H1 (cell line): ENCODE results near the gene QSOX2. TPM values are rescaled to one million over a fixed set of nuclear protein-coding genes. Genes with fewer than 3 reads are reported as not detected.

ENCODE experiments used
- CTCF ChIA-PET: fragments of 300-600 bp; sonication (Branson Sonifier 250); formaldehyde crosslinking; loops from one replicate; lab custom pipeline; 2021; ENCODE audit not compliant: partially characterized antibody; lab: Charles Lee
- POLR2A ChIA-PET: fragments of 300-600 bp; sonication (Branson Sonifier 250); formaldehyde crosslinking; loops from one replicate; lab custom pipeline; 2021; ENCODE audit warnings: inconsistent platforms; ENCODE audit not compliant: partially characterized antibody; lab: Charles Lee
- DNase-seq, 2 experiments: peaks; one replicate each; pipeline versions ENCODE4 v3.0.0 to v3.0.0-alpha.2; 2010 to 2022; ENCODE audit warnings: low spot score in 2 of 2, low read depth in 1 of 2, mixed read lengths in 1 of 2
- FAIRE-seq: peaks from 2 replicates; lab custom pipeline; 2011; peaks lifted over from hg19 to GRCh38; lab: Jason Lieb, UNC
- H2AFZ ChIP-seq: 2 replicates; pipeline ENCODE4 v1.8.1; 2012; ENCODE audit warnings: low read length, inconsistent platforms
- H2AK5ac ChIP-seq: 2 replicates; pipeline ENCODE4 v1.6.1; 2013; ENCODE audit warnings: low read depth, low read length
- H2BK120ac ChIP-seq: replicated peaks from 2 replicates; pipeline ENCODE3; 2013; ENCODE audit warnings: low read depth, low read length, inconsistent platforms
- H2BK12ac ChIP-seq: 2 replicates; pipeline ENCODE4 v1.6.1; 2013; ENCODE audit warnings: low read depth, low read length
- H2BK15ac ChIP-seq: 2 replicates; pipeline ENCODE4 v1.6.1; 2013; ENCODE audit warnings: low read length
- H2BK20ac ChIP-seq: 2 replicates; pipeline ENCODE4 v1.6.1; 2013; ENCODE audit warnings: low read length
- H2BK5ac ChIP-seq: 2 replicates; pipeline ENCODE4 v1.6.1; 2013; ENCODE audit warnings: low read depth, low read length
- H3K14ac ChIP-seq: 2 replicates; pipeline ENCODE4 v1.6.1; 2013; ENCODE audit warnings: inconsistent platforms; ENCODE audit not compliant: insufficient read length
- H3K18ac ChIP-seq: 2 replicates; pipeline ENCODE4 v1.6.1; 2013; ENCODE audit warnings: low read length; ENCODE audit errors: extremely low read depth
- H3K23ac ChIP-seq: 2 replicates; pipeline ENCODE4 v1.6.1; 2013; ENCODE audit warnings: inconsistent platforms; ENCODE audit not compliant: insufficient read length
- H3K23me2 ChIP-seq: 2 replicates; pipeline ENCODE4 v1.6.1; 2013; ENCODE audit warnings: low read depth, low read length
- H3K27ac ChIP-seq: 2 replicates; pipeline ENCODE4 v1.6.1; 2011; ENCODE audit warnings: low read depth, low read length, inconsistent platforms
- H3K27me3 ChIP-seq, 4 experiments: replicated peaks in 1 of 4; 1 replicate in 1 of 4; 2 replicates in 3 of 4; pipeline versions ENCODE4 v1.6.1 to v1.8.1; 2011 to 2013; ENCODE audit warnings: low read length in 3 of 4, mild to moderate bottlenecking in 3 of 4, inconsistent platforms in 2 of 4, mixed read lengths in 2 of 4, moderate library complexity in 1 of 4; ENCODE audit not compliant: control insufficient read depth in 3 of 4, insufficient read depth in 3 of 4; ENCODE audit errors: extremely low read depth in 1 of 4
- H3K36me3 ChIP-seq, 4 experiments: 2 replicates each; pipeline versions ENCODE4 v1.6.1 to v1.8.1; 2011 to 2013; ENCODE audit warnings: mild to moderate bottlenecking in 4 of 4, low read length in 3 of 4, moderate library complexity in 2 of 4, control low read depth in 1 of 4, inconsistent platforms in 1 of 4; ENCODE audit not compliant: insufficient read depth in 4 of 4, control insufficient read depth in 2 of 4
- H3K4ac ChIP-seq: replicated peaks from 2 replicates; pipeline ENCODE3; 2013; ENCODE audit warnings: low read length, low read depth, mixed read lengths, inconsistent platforms; ENCODE audit not compliant: insufficient read length
- H3K4me1 ChIP-seq, 4 experiments: replicated peaks in 1 of 4; 1 replicate in 1 of 4; 2 replicates in 3 of 4; pipeline versions ENCODE4 v1.6.1 to v1.8.1; 2011 to 2013; ENCODE audit warnings: low read length in 3 of 4, inconsistent platforms in 2 of 4, mixed read lengths in 1 of 4; ENCODE audit not compliant: insufficient read depth in 4 of 4, control insufficient read depth in 3 of 4
- H3K4me2 ChIP-seq, 2 experiments: 2 replicates each; pipeline versions ENCODE4 v1.6.1 to v1.8.1; 2011 to 2013; ENCODE audit warnings: low read depth in 2 of 2, low read length in 2 of 2, control low read depth in 1 of 2, inconsistent platforms in 1 of 2, mild to moderate bottlenecking in 1 of 2; ENCODE audit not compliant: insufficient read depth in 1 of 2
- H3K4me3 ChIP-seq, 4 experiments: fragments of 200-600, 300-600 bp in 1 of 4; sonication (generic), shearing (Covaris generic), sonication (Bioruptor Twin) in 1 of 4; 2 replicates each; pipeline versions ENCODE4 v1.5.1 to v1.8.1; 2011 to 2016; ENCODE audit warnings: low read length in 4 of 4, low read depth in 3 of 4, control low read depth in 2 of 4, inconsistent platforms in 2 of 4, mild to moderate bottlenecking in 2 of 4, mixed read lengths in 1 of 4, moderate library complexity in 1 of 4; ENCODE audit not compliant: insufficient read depth in 2 of 4; ENCODE audit errors: extremely low read depth in 1 of 4
- H3K56ac ChIP-seq: replicated peaks from 2 replicates; pipeline ENCODE3; 2013; ENCODE audit warnings: low read depth, mild to moderate bottlenecking, mixed read lengths, low read length, inconsistent platforms; ENCODE audit not compliant: insufficient read length
- H3K79me1 ChIP-seq: 2 replicates; pipeline ENCODE4 v1.6.1; 2013; ENCODE audit warnings: low read depth, low read length, control low read depth
- H3K79me2 ChIP-seq, 2 experiments: 2 replicates each; pipeline versions ENCODE4 v1.6.1 to v1.8.1; 2012 to 2013; ENCODE audit warnings: low read length in 2 of 2, mild to moderate bottlenecking in 2 of 2, inconsistent platforms in 1 of 2; ENCODE audit not compliant: insufficient read depth in 2 of 2, control insufficient read depth in 1 of 2
- H3K9ac ChIP-seq, 4 experiments: replicated peaks in 1 of 4; 1 replicate in 1 of 4; 2 replicates in 3 of 4; pipeline versions ENCODE4 v1.6.1 to v1.8.1; 2011 to 2013; ENCODE audit warnings: low read depth in 3 of 4, low read length in 3 of 4, control low read depth in 2 of 4, mild to moderate bottlenecking in 2 of 4, moderate library complexity in 2 of 4, inconsistent platforms in 1 of 4; ENCODE audit errors: extremely low read depth in 1 of 4
- H3K9me3 ChIP-seq, 2 experiments: 2 replicates each; pipeline versions ENCODE4 v1.6.1 to v1.8.1; 2012 to 2013; ENCODE audit warnings: mild to moderate bottlenecking in 2 of 2, moderate library complexity in 2 of 2, control low read depth in 1 of 2, inconsistent platforms in 1 of 2, low read depth in 1 of 2, low read length in 1 of 2, mixed read lengths in 1 of 2; ENCODE audit not compliant: insufficient read depth in 2 of 2
- H4K20me1 ChIP-seq, 2 experiments: replicated peaks in 1 of 2; 2 replicates each; pipeline versions ENCODE3 to v1.8.1; 2011 to 2013; ENCODE audit warnings: inconsistent platforms in 2 of 2, low read length in 2 of 2, mild to moderate bottlenecking in 1 of 2; ENCODE audit not compliant: insufficient read depth in 2 of 2, control insufficient read depth in 1 of 2
- H4K5ac ChIP-seq: 2 replicates; pipeline ENCODE4 v1.6.1; 2013; ENCODE audit warnings: low read length, low read depth, mixed read lengths, inconsistent platforms; ENCODE audit not compliant: insufficient read length
- H4K8ac ChIP-seq: 2 replicates; pipeline ENCODE4 v1.8.0; 2013; ENCODE audit warnings: mild to moderate bottlenecking, moderate library complexity, low read length, inconsistent platforms; ENCODE audit not compliant: insufficient read depth; ENCODE audit errors: extremely low read depth
- H4K91ac ChIP-seq: replicated peaks from 2 replicates; pipeline ENCODE3; 2013; ENCODE audit warnings: low read length, mixed read lengths, inconsistent platforms; ENCODE audit not compliant: insufficient read length
- GTF2F1 ChIP-seq: IDR thresholded peaks from 2 replicates; pipeline ENCODE4 v1.6.1; 2012; ENCODE audit warnings: low read depth, low read length, improper control_type of control experiment, borderline replicate concordance
- RFX5 ChIP-seq: IDR thresholded peaks from 2 replicates; pipeline ENCODE4 v1.6.1; 2011; ENCODE audit warnings: low read depth, low read length, improper control_type of control experiment, borderline replicate concordance
- SAP30 ChIP-seq: fragments of 300-600 bp; sonication (generic); IDR thresholded peaks from 2 replicates; pipeline ENCODE4 v1.7.1; 2012; ENCODE audit warnings: low read length, moderate library complexity, mild to moderate bottlenecking, inconsistent platforms; ENCODE audit not compliant: insufficient read depth, insufficient replicate concordance
- SP1 ChIP-seq: IDR thresholded peaks from 2 replicates; pipeline ENCODE4 v1.6.1; 2011; ENCODE audit warnings: low read depth, low read length
- TAF7 ChIP-seq: optimal IDR thresholded peaks from 2 replicates; pipeline ENCODE3; 2011; ENCODE audit warnings: low read depth, mild to moderate bottlenecking, inconsistent platforms, low read length, moderate library complexity, borderline replicate concordance
- WGBS, 2 experiments: shearing (Covaris generic) in 1 of 2; methylation state at CpG; one replicate each; pipeline versions ENCODE4 v1.1.6 to v1.1.7; 2013 to 2015; ENCODE audit warnings: low lambda C conversion rate in 2 of 2, mixed read lengths in 2 of 2, inconsistent platforms in 1 of 2, low coverage in 1 of 2, missing lambda C conversion rate in 1 of 2; ENCODE audit not compliant: insufficient replicate concordance in 2 of 2, insufficient coverage in 1 of 2, insufficient read length in 1 of 2; ENCODE audit errors: extremely low coverage in 1 of 2, missing lambda C conversion rate in 1 of 2; 5-methylcytosine and 5-hydroxymethylcytosine counted together
- polyA plus RNA-seq, 7 experiments: library from polyadenylated mRNA; depleted of rRNA in 3 of 7; stranded (reverse) in 5 of 7; unstranded in 2 of 7; fragments of >200 nt in 5 of 7; fragments of 200-250 nt in 2 of 7; gene quantifications; 1 replicate in 5 of 7; 2 replicates in 1 of 7; 4 replicates in 1 of 7; pipeline versions ENCODE4 v1.2.1 to v1.2.3, GENCODE V29; 2011 to 2013; ENCODE audit warnings: missing spikeins in 2 of 7, mixed read lengths in 2 of 7
- total RNA-seq: library from RNA; stranded (reverse); fragmentation: NEBNext Ultra II Directional; extraction: Animal tissue kit (Norgen Biotek cat#: 25700); gene quantifications from 2 replicates; pipeline ENCODE4 v1.2.1, GENCODE V29; 2021

Gene QSOX2
- total and polyA plus RNA-seq, 2 of the 8 experiments (the other 6 are each of a cell fraction or from before 2014, with no cell fraction given) = 18.0 to 28.6 TPM

GRCh38 chr9:136260936-136261472, 15.4 kb upstream of the QSOX2 start:
- Histone ChIP-seq H3K18ac (no peak overlapping the region), H2BK20ac (no peak overlapping the region), H3K23ac (no peak overlapping the region), H2BK5ac (no peak overlapping the region), H3K9ac (no peak overlapping the region), H3K79me2 (no peaks in the 10 kb centered on the region), H3K4me1 (peaks cover 0 to 5% (median 2%) of the 10 kb centered on the region in 4 experiments; a peak in 4 of 7 replicates), H2AFZ (no peak overlapping the region), H3K4me2 (no peak overlapping the region), H3K9me3 (no peaks in the 10 kb centered on the region), H3K79me1 (no peaks in the 10 kb centered on the region), H2AK5ac (no peak overlapping the region), H3K56ac (no peak overlapping the region), H3K14ac (no peak overlapping the region), H4K5ac (no peak overlapping the region), H2BK120ac (no peak overlapping the region), H2BK15ac (no peak overlapping the region), H3K27ac (no peak overlapping the region), H4K91ac (no peak overlapping the region), H3K27me3 (no peaks in the 10 kb centered on the region), H4K20me1 (no peaks in the 10 kb centered on the region), H2BK12ac (no peak overlapping the region), H4K8ac (no peak overlapping the region), H3K4me3 (no peak overlapping the region), H3K36me3 (no peaks in the 10 kb centered on the region), H3K23me2 (no peaks in the 10 kb centered on the region), H3K4ac (no peak overlapping the region)
- no peak for FAIRE-seq
- TF ChIP-seq GTF2F1 (no peak), SAP30 (no peak), SP1 (no peak), TAF7 (no peak), RFX5 (no peak)
- WGBS, 2 experiments = 89% methylated on average over 20 of the region's 20 CpGs; no CpG with 5 or more reads in 1 of the 2 experiments
- no peak for DNase-seq
- ChIA-PET POLR2A (interaction anchor here (1.4 kb wide), 1 partner anchor 16 kb away, joined by 5 read pairs; no protein-coding TSS in a partner anchor), CTCF (interaction anchor here (0.7 to 2.1 kb wide), 8 partner anchors 11 to 630 kb away, joined by 3 to 8 read pairs (median 4); no protein-coding TSS in a partner anchor)
